MCF 10A (cell line): ENCODE data around the gene CADPS. TPM values are rescaled to one million over a fixed set of nuclear protein-coding genes. Genes with fewer than 3 reads are reported as not detected.

Source experiments
- BruUV-seq: library from RNA; stranded (reverse); fragments of 400-500 nt; replicated peaks from 2 replicates; lab custom pipeline; 2021; lab: Mats Ljungman, UMichigan
- CTCF ChIA-PET: fragments of 300-600 bp; sonication (Branson Sonifier 250); formaldehyde crosslinking; extraction: SDS; loops from one replicate; lab custom pipeline; 2021; ENCODE audit warnings: antibody characterized with exemption, inconsistent platforms; lab: Yijun Ruan, JAX
- POLR2A ChIA-PET: fragments of 300-600, 350-650 bp; sonication (Branson Sonifier 250); formaldehyde crosslinking; extraction: SDS; loops from one replicate; lab custom pipeline; 2020; ENCODE audit warnings: antibody characterized with exemption, inconsistent platforms; lab: Yijun Ruan, JAX
- DNase-seq: peaks from one replicate; pipeline ENCODE4 v3.0.0-alpha.2; 2018; ENCODE audit not compliant: unreplicated experiment
- H3K27ac Mint-ChIP-seq: one replicate; pipeline ENCODE4 v1.8.0; 2022; ENCODE audit warnings: mild to moderate bottlenecking, low read depth, mixed read lengths; ENCODE audit not compliant: unreplicated experiment
- H3K27me3 Mint-ChIP-seq: one replicate; pipeline ENCODE4 v1.8.0; 2022; ENCODE audit warnings: mixed read lengths; ENCODE audit not compliant: insufficient read depth, unreplicated experiment
- H3K36me3 Mint-ChIP-seq: one replicate; pipeline ENCODE4 v1.8.0; 2022; ENCODE audit warnings: mild to moderate bottlenecking, moderate library complexity, mixed read lengths; ENCODE audit not compliant: insufficient read depth, unreplicated experiment
- H3K4me1 Mint-ChIP-seq: one replicate; pipeline ENCODE4 v1.8.0; 2022; ENCODE audit warnings: mixed read lengths; ENCODE audit not compliant: insufficient read depth, unreplicated experiment
- H3K4me3 Mint-ChIP-seq: one replicate; pipeline ENCODE4 v1.8.0; 2022; ENCODE audit warnings: mild to moderate bottlenecking, moderate library complexity, mixed read lengths; ENCODE audit not compliant: unreplicated experiment
- H3K9me3 Mint-ChIP-seq: one replicate; pipeline ENCODE4 v1.8.0; 2022; ENCODE audit warnings: mixed read lengths; ENCODE audit not compliant: unreplicated experiment
- CTCF ChIP-seq: fragments of 200-600 bp; IDR thresholded peaks from one replicate; pipeline ENCODE4 v1.8.0; 2022; ENCODE audit warnings: antibody characterized with exemption, mild to moderate bottlenecking; ENCODE audit not compliant: unreplicated experiment
- intact Hi-C: fragments of 100-400 bp; cut with micrococcal nuclease; formaldehyde crosslinking; loops from 2 replicates; pipeline ENCODE4 v1.14.1; 2022
- total RNA-seq: library from RNA; stranded (reverse); gene quantifications from 2 replicates; pipeline ENCODE4 v1.2.3, GENCODE V29; 2022

CADPS gene
- total RNA-seq, 1 experiment from 2014 or later: not detected

GRCh38 chr3:62723166-62723913, 151.9 kb downstream of the CADPS start:
- intact Hi-C loops: no loop called here
- peaks cover 17% of the 10 kb centered on the region for H3K4me1 Mint-ChIP-seq
- BruUV-seq: no TSS peak
- POLR2A ChIA-PET: no interaction called here
- H3K27me3 Mint-ChIP-seq: no peaks in the 10 kb centered on the region
- CTCF ChIA-PET: interaction anchor here (0.6 to 1.3 kb wide), 2 partner anchors 509 to 1253 kb away, joined by 3 read pairs; no protein-coding TSS in a partner anchor
- no peak overlapping the region for H3K27ac Mint-ChIP-seq
- DNase-seq: no peak
- H3K36me3 Mint-ChIP-seq: no peaks in the 10 kb centered on the region
- H3K9me3 Mint-ChIP-seq: no peaks in the 10 kb centered on the region
- no peak overlapping the region for H3K4me3 Mint-ChIP-seq
- no peak for TF ChIP-seq CTCF

- Mint-ChIP-seq H3K27ac (no peak overlapping the region), H3K36me3 (no peaks in the 10 kb centered on the region), H3K4me1 (peaks cover 26% of the 10 kb centered on the region), H3K4me3 (no peak overlapping the region), H3K9me3 (peaks cover 4% of the 10 kb centered on the region), H3K27me3 (no peaks in the 10 kb centered on the region)
- no peak for TF ChIP-seq CTCF
- POLR2A ChIA-PET: no interaction called here
- intact Hi-C loops: no loop called here
- CTCF ChIA-PET: no interaction called here
- BruUV-seq: no TSS peak
- DNase-seq: no peak
Measured at GRCh38 chr3:62722344-62722743, 152.9 kb downstream of the CADPS start.

GRCh38 chr3:62718515-62719320, 156.5 kb downstream of the CADPS start:
- POLR2A ChIA-PET: interaction anchor here (0.6 to 1.0 kb wide), 2 partner anchors 38 to 824 kb away, joined by 3 to 4 read pairs; no protein-coding TSS in a partner anchor
- Mint-ChIP-seq H3K4me3 (no peak overlapping the region), H3K9me3 (peaks cover 7% of the 10 kb centered on the region), H3K36me3 (no peaks in the 10 kb centered on the region), H3K27me3 (no peaks in the 10 kb centered on the region), H3K4me1 (peaks cover 21% of the 10 kb centered on the region), H3K27ac (no peak overlapping the region)
- DNase-seq: peak; percentile 64
- BruUV-seq: no TSS peak
- intact Hi-C loops: no loop called here
- no peak for TF ChIP-seq CTCF
- CTCF ChIA-PET: interaction anchor here (0.6 to 1.2 kb wide), 4 partner anchors 48 to 879 kb away, joined by 3 to 5 read pairs (median 4); no protein-coding TSS in a partner anchor

- BruUV-seq: no TSS peak
- TF ChIP-seq CTCF: no peak
- H3K27me3 Mint-ChIP-seq: no peaks in the 10 kb centered on the region
- ChIA-PET CTCF (interaction anchor here (0.7 to 1.2 kb wide), 3 partner anchors 47 to 476 kb away, joined by 3 to 5 read pairs (median 4); no protein-coding TSS in a partner anchor), POLR2A (no interaction called here)
- peak; percentile 47 for DNase-seq
- no peak overlapping the region for H3K4me3 Mint-ChIP-seq
- peaks cover 7% of the 10 kb centered on the region for H3K9me3 Mint-ChIP-seq
- peaks cover 21% of the 10 kb centered on the region for H3K4me1 Mint-ChIP-seq
- H3K36me3 Mint-ChIP-seq: no peaks in the 10 kb centered on the region
- H3K27ac Mint-ChIP-seq: peak overlapping the region; percentile 11
- intact Hi-C loops: no loop called here
Measured at GRCh38 chr3:62718011-62718410, 157.2 kb downstream of the CADPS start.
